PC-9 (cell line): Measurements from ENCODE around the gene SNRPD3. TPM values are rescaled to one million over a fixed set of nuclear protein-coding genes. Genes with fewer than 3 reads are reported as not detected.

Experiments used
- BruUV-seq: library from RNA; stranded (reverse); fragments of 400-500 nt; replicated peaks from 2 replicates; lab custom pipeline; 2021; lab: Mats Ljungman, UMichigan
- CTCF ChIA-PET: fragments of 300-600 bp; sonication (Branson Sonifier 250); formaldehyde crosslinking; loops from one replicate; lab custom pipeline; 2022; ENCODE audit warnings: antibody characterized with exemption; lab: Charles Lee
- POLR2A ChIA-PET: fragments of 300-600 bp; sonication (Branson Sonifier 250); formaldehyde crosslinking; loops from one replicate; lab custom pipeline; 2022; ENCODE audit warnings: antibody characterized with exemption; ENCODE audit not compliant: unreplicated experiment; lab: Charles Lee
- DNase-seq, 2 experiments: peaks; one replicate each; pipeline versions ENCODE4 v3.0.0 to v3.0.0-alpha.2; 2015 to 2022; ENCODE audit warnings: mixed read lengths in 1 of 2
- H2AFZ ChIP-seq: fragments of 200-600 bp; sonication (generic); 2 replicates; pipeline ENCODE4 v1.8.1; 2017; ENCODE audit warnings: antibody characterized with exemption
- H3F3A ChIP-seq: fragments of 200-600 bp; sonication (generic); 2 replicates; pipeline ENCODE4 v1.8.1; 2017; ENCODE audit warnings: antibody characterized with exemption, mild to moderate bottlenecking, low read depth; ENCODE audit not compliant: insufficient read depth
- H3K27ac ChIP-seq: fragments of 200-600 bp; sonication (generic); 2 replicates; pipeline ENCODE4 v1.6.1; 2016; ENCODE audit warnings: mixed run types
- H3K27me3 ChIP-seq: fragments of 200-600 bp; sonication (generic); 2 replicates; pipeline ENCODE4 v1.6.1; 2016; ENCODE audit warnings: low read depth, mixed run types; ENCODE audit not compliant: insufficient read depth
- H3K36me3 ChIP-seq: fragments of 200-600 bp; sonication (generic); 2 replicates; pipeline ENCODE4 v1.6.1; 2016; ENCODE audit warnings: low read depth, mixed run types
- H3K4me1 ChIP-seq: fragments of 200-600 bp; sonication (generic); replicated peaks from 2 replicates; pipeline ENCODE4 v1.6.1; 2016; ENCODE audit warnings: mixed run types; ENCODE audit not compliant: insufficient read depth
- H3K4me2 ChIP-seq: fragments of 200-600 bp; sonication (generic); 2 replicates; pipeline ENCODE4 v1.6.1; 2017; ENCODE audit warnings: mixed run types
- H3K4me3 ChIP-seq: fragments of 200-600 bp; sonication (generic); 2 replicates; pipeline ENCODE4 v1.6.1; 2016; ENCODE audit warnings: mixed run types
- H3K79me2 ChIP-seq: fragments of 200-600 bp; sonication (generic); 2 replicates; pipeline ENCODE4 v1.6.1; 2017; ENCODE audit warnings: low read depth, mixed run types
- H3K9me2 ChIP-seq: fragments of 200-600 bp; sonication (generic); 2 replicates; pipeline ENCODE4 v1.8.1; 2017; ENCODE audit warnings: mild to moderate bottlenecking; ENCODE audit not compliant: insufficient read depth
- H3K9me3 ChIP-seq: fragments of 200-600 bp; sonication (generic); 2 replicates; pipeline ENCODE4 v1.8.1; 2016; ENCODE audit warnings: low read depth; ENCODE audit not compliant: insufficient read depth
- H4K20me1 ChIP-seq: fragments of 200-600 bp; sonication (generic); 2 replicates; pipeline ENCODE4 v1.8.1; 2017; ENCODE audit not compliant: insufficient read depth
- EZH2 ChIP-seq: fragments of 200-600 bp; sonication (generic); IDR thresholded peaks from 2 replicates; pipeline ENCODE4 v1.8.0; 2017; ENCODE audit warnings: antibody characterized with exemption, low read depth
- intact Hi-C: fragments of 100-400 bp; cut with micrococcal nuclease; formaldehyde crosslinking; loops from one replicate; pipeline ENCODE4 v1.10.0; 2022; ENCODE audit not compliant: unreplicated experiment
- total RNA-seq: library from RNA; stranded (reverse); gene quantifications from 2 replicates; pipeline ENCODE4 v1.2.3, GENCODE V29; 2021
- TF ChIP-seq, protein P1 (sequence below): fragments of 200-600 bp; sonication (generic); conservative IDR thresholded peaks from 2 replicates; pipeline ENCODE4 v1.6.1; 2017; ENCODE audit warnings: mixed run types, antibody characterized with exemption, mild to moderate bottlenecking, moderate library complexity

SNRPD3 gene
- total RNA-seq, 1 experiment from 2014 or later, result 117 TPM

GRCh38 chr22:24519496-24519895 is 36.3 kb upstream of the SNRPD3 start:
- POLR2A ChIA-PET, result no interaction called here
- Histone ChIP-seq H3K79me2 (no peaks in the 10 kb centered on the region), H3K9me3 (no peaks in the 10 kb centered on the region), H3F3A (peaks cover 15% of the 10 kb centered on the region; the same call in 1 of the 2 replicates), H3K27me3 (no peaks in the 10 kb centered on the region), H4K20me1 (no peaks in the 10 kb centered on the region), H3K4me1 (peaks cover 24% of the 10 kb centered on the region), H3K4me3 (no peak overlapping the region), H3K27ac (no peak overlapping the region), H2AFZ (no peak overlapping the region), H3K4me2 (no peak overlapping the region), H3K9me2 (no peaks in the 10 kb centered on the region), H3K36me3 (no peaks in the 10 kb centered on the region)
- no peak for DNase-seq
- no TSS peak for BruUV-seq
- intact Hi-C loops, result no loop called here
- CTCF ChIA-PET, result no interaction called here
- no peak for TF ChIP-seq EZH2
- TF ChIP-seq, protein P1, sequence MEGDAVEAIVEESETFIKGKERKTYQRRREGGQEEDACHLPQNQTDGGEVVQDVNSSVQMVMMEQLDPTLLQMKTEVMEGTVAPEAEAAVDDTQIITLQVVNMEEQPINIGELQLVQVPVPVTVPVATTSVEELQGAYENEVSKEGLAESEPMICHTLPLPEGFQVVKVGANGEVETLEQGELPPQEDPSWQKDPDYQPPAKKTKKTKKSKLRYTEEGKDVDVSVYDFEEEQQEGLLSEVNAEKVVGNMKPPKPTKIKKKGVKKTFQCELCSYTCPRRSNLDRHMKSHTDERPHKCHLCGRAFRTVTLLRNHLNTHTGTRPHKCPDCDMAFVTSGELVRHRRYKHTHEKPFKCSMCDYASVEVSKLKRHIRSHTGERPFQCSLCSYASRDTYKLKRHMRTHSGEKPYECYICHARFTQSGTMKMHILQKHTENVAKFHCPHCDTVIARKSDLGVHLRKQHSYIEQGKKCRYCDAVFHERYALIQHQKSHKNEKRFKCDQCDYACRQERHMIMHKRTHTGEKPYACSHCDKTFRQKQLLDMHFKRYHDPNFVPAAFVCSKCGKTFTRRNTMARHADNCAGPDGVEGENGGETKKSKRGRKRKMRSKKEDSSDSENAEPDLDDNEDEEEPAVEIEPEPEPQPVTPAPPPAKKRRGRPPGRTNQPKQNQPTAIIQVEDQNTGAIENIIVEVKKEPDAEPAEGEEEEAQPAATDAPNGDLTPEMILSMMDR, result no peak

GRCh38 chr22:24521791-24522245 is 34.0 kb upstream of the SNRPD3 start:
- BruUV-seq, result no TSS peak
- Histone ChIP-seq H3K27me3 (no peaks in the 10 kb centered on the region), H3K4me1 (peaks cover 25% of the 10 kb centered on the region), H3K79me2 (no peaks in the 10 kb centered on the region), H4K20me1 (no peaks in the 10 kb centered on the region), H3F3A (peaks cover 2% of the 10 kb centered on the region; the same call in 1 of the 2 replicates), H3K9me2 (no peaks in the 10 kb centered on the region), H2AFZ (peak overlapping the region; percentile 45; the same call in 1 of the 2 replicates), H3K9me3 (no peaks in the 10 kb centered on the region), H3K4me2 (peak overlapping the region; percentile 65), H3K36me3 (no peaks in the 10 kb centered on the region), H3K27ac (no peak overlapping the region), H3K4me3 (peak overlapping the region; percentile 11; the same call in 1 of the 2 replicates)
- no peak for TF ChIP-seq EZH2
- TF ChIP-seq, protein P1, result peak; percentile 75
- ChIA-PET POLR2A (no interaction called here), CTCF (interaction anchor here (0.6 kb wide), 1 partner anchor 194 kb away, joined by 4 read pairs; no protein-coding TSS in a partner anchor)
- DNase-seq, result peak; percentile 58 to 83
- intact Hi-C loops, result loop anchor here (5.0 to 10.0 kb wide), 2 partner anchors 120 to 197 kb away; no protein-coding TSS in a partner anchor

DNA sequence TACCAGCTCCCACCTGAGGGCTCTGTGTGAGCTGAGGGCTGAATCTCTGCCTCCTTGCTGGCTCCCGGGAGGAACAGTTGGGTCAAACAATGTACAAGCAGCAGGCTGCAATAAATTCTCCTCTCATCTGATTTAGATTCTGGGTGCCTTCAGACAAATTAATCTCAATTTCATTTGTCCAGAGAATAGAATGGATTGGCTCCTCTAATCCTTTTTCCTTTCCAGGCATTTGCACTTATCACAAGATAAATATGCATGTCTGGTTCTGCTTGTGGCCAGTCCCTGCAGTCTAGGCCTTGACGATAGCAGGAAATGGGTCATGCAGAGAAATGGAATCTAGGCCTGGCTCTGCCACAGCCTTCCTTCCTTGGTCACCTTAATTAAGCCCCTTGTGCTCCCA is 31.9 kb upstream of the SNRPD3 start:
- Histone ChIP-seq H3K27ac (no peak overlapping the region), H4K20me1 (no peaks in the 10 kb centered on the region), H3K4me1 (peaks cover 24% of the 10 kb centered on the region), H3K4me2 (no peak overlapping the region), H3K27me3 (no peaks in the 10 kb centered on the region), H3K36me3 (no peaks in the 10 kb centered on the region), H3K4me3 (no peak overlapping the region), H3K79me2 (no peaks in the 10 kb centered on the region), H3K9me2 (no peaks in the 10 kb centered on the region), H3K9me3 (no peaks in the 10 kb centered on the region), H2AFZ (no peak overlapping the region), H3F3A (no peaks in the 10 kb centered on the region)
- no TSS peak for BruUV-seq
- ChIA-PET POLR2A (no interaction called here), CTCF (interaction anchor here (0.6 kb wide), 2 partner anchors 27 to 539 kb away, joined by 3 read pairs; no protein-coding TSS in a partner anchor)
- intact Hi-C loops, result loop anchor here (2.0 to 10.0 kb wide), 3 partner anchors 101 to 199 kb away; no protein-coding TSS in a partner anchor
- TF ChIP-seq, protein P1, result no peak
- TF ChIP-seq EZH2, result no peak
- DNase-seq, result no peak
